Astrocyte (in vitro differentiated cells and primary cell): ENCODE measurements around the gene SRM.

Source experiments
- CTCF ChIP-seq: IDR thresholded peaks from 2 replicates; pipeline ENCODE4 v1.5.1; 2011; ENCODE audit warnings: low read depth, mild to moderate bottlenecking, inconsistent platforms, low read length, moderate library complexity; ENCODE audit not compliant: insufficient read depth
- EZH2 ChIP-seq: IDR thresholded peaks from 2 replicates; pipeline ENCODE4 v1.6.1; 2012; ENCODE audit warnings: mild to moderate bottlenecking, low read length, inconsistent platforms; ENCODE audit not compliant: insufficient read depth

GRCh38 chr1:11030865-11031264, 29.0 kb downstream of the SRM start:
- TF ChIP-seq EZH2 (no peak), CTCF (no peak)
